ENCODE measurements around the gene GPATCH2L. TPM values are rescaled to one million over a fixed set of nuclear protein-coding genes. Genes with fewer than 3 reads are reported as not detected.

GPATCH2L gene
- total RNA-seq, 6 experiments from 2014 or later: 10.0 to 20.7 (median 14.7) TPM

GRCh38 chr14:76232800-76233199 is 81.1 kb downstream of the GPATCH2L start:
- 77% methylated on average over 2 of the region's 4 CpGs for WGBS (ENCODE audit: insufficient coverage, low coverage, low lambda C conversion rate, missing lambda C conversion rate)
- intact Hi-C loops (cut with DNase I): no loop called here
- H3K4me3 ChIP-seq: no peak overlapping the region
- no peaks in the 10 kb centered on the region for H3K36me3 ChIP-seq
- no peaks in the 10 kb centered on the region for H3K9me3 ChIP-seq
- DNase-seq: no peak
- ATAC-seq: no peak
- no peaks in the 10 kb centered on the region for H3K4me1 ChIP-seq
- H3K27ac ChIP-seq: no peak overlapping the region
- TF ChIP-seq, protein P1, sequence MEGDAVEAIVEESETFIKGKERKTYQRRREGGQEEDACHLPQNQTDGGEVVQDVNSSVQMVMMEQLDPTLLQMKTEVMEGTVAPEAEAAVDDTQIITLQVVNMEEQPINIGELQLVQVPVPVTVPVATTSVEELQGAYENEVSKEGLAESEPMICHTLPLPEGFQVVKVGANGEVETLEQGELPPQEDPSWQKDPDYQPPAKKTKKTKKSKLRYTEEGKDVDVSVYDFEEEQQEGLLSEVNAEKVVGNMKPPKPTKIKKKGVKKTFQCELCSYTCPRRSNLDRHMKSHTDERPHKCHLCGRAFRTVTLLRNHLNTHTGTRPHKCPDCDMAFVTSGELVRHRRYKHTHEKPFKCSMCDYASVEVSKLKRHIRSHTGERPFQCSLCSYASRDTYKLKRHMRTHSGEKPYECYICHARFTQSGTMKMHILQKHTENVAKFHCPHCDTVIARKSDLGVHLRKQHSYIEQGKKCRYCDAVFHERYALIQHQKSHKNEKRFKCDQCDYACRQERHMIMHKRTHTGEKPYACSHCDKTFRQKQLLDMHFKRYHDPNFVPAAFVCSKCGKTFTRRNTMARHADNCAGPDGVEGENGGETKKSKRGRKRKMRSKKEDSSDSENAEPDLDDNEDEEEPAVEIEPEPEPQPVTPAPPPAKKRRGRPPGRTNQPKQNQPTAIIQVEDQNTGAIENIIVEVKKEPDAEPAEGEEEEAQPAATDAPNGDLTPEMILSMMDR (IDR thresholded peaks at IDR 0.05): no peak
- no peak for TF ChIP-seq POLR2A (IDR thresholded peaks at IDR 0.05)
- no peaks in the 10 kb centered on the region for H3K27me3 ChIP-seq

- intact Hi-C loops (cut with DNase I): no loop called here
- Histone ChIP-seq H3K9me3 (no peaks in the 10 kb centered on the region), H3K27ac (no peak overlapping the region), H3K4me1 (no peaks in the 10 kb centered on the region), H3K4me3 (no peak overlapping the region), H3K27me3 (no peaks in the 10 kb centered on the region), H3K36me3 (no peaks in the 10 kb centered on the region)
- TF ChIP-seq, protein P1 (IDR thresholded peaks at IDR 0.05): no peak
- TF ChIP-seq POLR2A (IDR thresholded peaks at IDR 0.05): no peak
- DNase-seq (no peak), ATAC-seq (no peak)
- 92% methylated on average over 2 of the region's 2 CpGs for WGBS (ENCODE audit: insufficient coverage, low coverage, low lambda C conversion rate, missing lambda C conversion rate)
Observed at GRCh38 chr14:76235628-76236027, 83.9 kb downstream of the GPATCH2L start.

- Histone ChIP-seq H3K27ac (no peak overlapping the region), H3K4me3 (no peak overlapping the region), H3K4me1 (no peaks in the 10 kb centered on the region), H3K27me3 (no peaks in the 10 kb centered on the region), H3K36me3 (no peaks in the 10 kb centered on the region), H3K9me3 (no peaks in the 10 kb centered on the region)
- no peak for TF ChIP-seq POLR2A (IDR thresholded peaks at IDR 0.05)
- TF ChIP-seq, protein P1 (IDR thresholded peaks at IDR 0.05): no peak
- 81% methylated on average over 10 of the region's 13 CpGs for WGBS (ENCODE audit: insufficient coverage, low coverage, low lambda C conversion rate, missing lambda C conversion rate)
- intact Hi-C loops (cut with DNase I): no loop called here
- DNase-seq: no peak
- ATAC-seq: peak in 1 of 4 donors; percentile 10
Observed at GRCh38 chr14:76236172-76237130, 84.7 kb downstream of the GPATCH2L start.

GRCh38 chr14:76237349-76237990 is 85.7 kb downstream of the GPATCH2L start:
- no peaks in the 10 kb centered on the region for H3K9me3 ChIP-seq
- WGBS (ENCODE audit: insufficient coverage, low coverage, low lambda C conversion rate, missing lambda C conversion rate): 66% methylated on average over 6 of the region's 6 CpGs
- DNase-seq (no peak), ATAC-seq (no peak)
- H3K4me3 ChIP-seq: no peak overlapping the region
- TF ChIP-seq, protein P1 (IDR thresholded peaks at IDR 0.05): no peak
- no peak for TF ChIP-seq POLR2A (IDR thresholded peaks at IDR 0.05)
- no peak overlapping the region for H3K27ac ChIP-seq
- H3K36me3 ChIP-seq: no peaks in the 10 kb centered on the region
- no peaks in the 10 kb centered on the region for H3K27me3 ChIP-seq
- no peaks in the 10 kb centered on the region for H3K4me1 ChIP-seq
- intact Hi-C loops (cut with DNase I): no loop called here
